LHCN-M2 (cell line): ENCODE results near the gene TNFAIP8L3. TPM values are rescaled to one million over a fixed set of nuclear protein-coding genes. Genes with fewer than 3 reads are reported as not detected.
"Not testable (repeated sequence)": the region's sequence is repeated elsewhere in the genome, so short reads cannot be mapped to it uniquely, and the experiment has no call there.

ENCODE experiments used
- DNase-seq: peaks from one replicate; pipeline ENCODE4 v3.0.0-alpha.2; 2012; ENCODE audit warnings: low read depth
- polyA plus RNA-seq: library from polyadenylated mRNA; unstranded; fragments of >200 nt; gene quantifications from one replicate; pipeline ENCODE4 v1.2.1, GENCODE V29; 2012; ENCODE audit warnings: missing spikeins
- total RNA-seq: library from RNA; depleted of rRNA; stranded (reverse); fragments of >200 nt; gene quantifications from 2 replicates; pipeline ENCODE4 v1.2.3, GENCODE V29; 2014; rRNA removed

Gene TNFAIP8L3
- 141 and 162 TPM in 2 replicates for total RNA-seq
- 18.4 TPM for polyA plus RNA-seq

DNA sequence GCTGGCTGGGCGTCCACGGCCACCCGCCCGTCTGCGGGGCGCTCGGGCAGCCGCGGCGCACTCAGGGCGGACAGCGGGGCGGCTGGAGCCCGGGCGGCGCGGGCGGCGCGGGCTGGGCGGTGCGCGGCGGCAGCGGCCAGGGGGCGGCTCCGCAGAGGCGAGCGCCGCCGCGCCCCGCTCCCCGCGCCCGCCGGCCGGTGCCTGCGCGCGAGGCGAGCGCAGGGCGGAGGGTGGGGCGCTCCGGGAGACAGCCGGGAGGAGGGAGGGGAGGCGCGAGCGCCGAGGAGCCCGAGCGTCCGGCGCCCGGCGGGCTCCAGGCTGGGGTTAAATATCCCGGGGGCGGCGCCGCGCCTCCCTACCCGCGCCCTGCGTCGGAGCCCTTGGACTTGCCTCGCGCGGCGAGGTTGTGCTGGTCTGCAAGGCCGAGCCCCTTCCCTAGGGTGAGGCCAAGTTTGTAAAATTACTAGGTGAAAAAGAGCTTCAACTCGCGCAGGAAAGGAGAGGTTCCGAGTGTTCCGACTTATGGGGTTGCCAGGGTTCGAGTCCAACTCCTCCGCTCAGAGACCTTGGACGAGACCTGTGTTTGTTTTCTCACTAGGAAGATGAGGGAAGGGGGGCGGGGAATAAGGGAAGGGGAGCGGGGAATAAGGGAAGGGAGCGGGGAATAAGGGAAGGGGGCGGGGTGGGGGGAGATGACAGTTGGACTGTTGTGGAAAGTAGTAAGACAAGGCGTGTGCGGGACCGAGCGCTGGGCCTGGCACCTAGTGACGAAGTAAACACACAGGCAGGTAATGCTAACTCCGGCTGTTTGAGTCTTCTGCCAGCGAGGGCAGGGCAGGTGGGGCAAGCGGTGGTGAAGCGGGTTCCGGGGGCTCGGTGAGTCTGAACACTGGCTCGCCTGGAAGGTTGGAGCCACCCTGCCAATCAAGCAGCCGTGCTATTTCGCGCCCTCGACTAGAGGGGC, at the start of gene TNFAIP8L3:
TSS of gene TNFAIP8L3 (minus strand) at position 301 of the 964 bp plus-strand sequence. CDS start 311 bp downstream, outside the sequence.
- peak; percentile 64 for DNase-seq

- DNase-seq: peak; percentile 98
Observed at GRCh38 chr15:51144021-51144532, 49.4 kb upstream of the TNFAIP8L3 start.

- DNase-seq: not testable (repeated sequence)
Observed at GRCh38 chr15:51140347-51140746, 45.6 kb upstream of the TNFAIP8L3 start.

- peak; percentile 52 for DNase-seq
Observed at GRCh38 chr15:51139091-51139490, 44.4 kb upstream of the TNFAIP8L3 start.

DNA sequence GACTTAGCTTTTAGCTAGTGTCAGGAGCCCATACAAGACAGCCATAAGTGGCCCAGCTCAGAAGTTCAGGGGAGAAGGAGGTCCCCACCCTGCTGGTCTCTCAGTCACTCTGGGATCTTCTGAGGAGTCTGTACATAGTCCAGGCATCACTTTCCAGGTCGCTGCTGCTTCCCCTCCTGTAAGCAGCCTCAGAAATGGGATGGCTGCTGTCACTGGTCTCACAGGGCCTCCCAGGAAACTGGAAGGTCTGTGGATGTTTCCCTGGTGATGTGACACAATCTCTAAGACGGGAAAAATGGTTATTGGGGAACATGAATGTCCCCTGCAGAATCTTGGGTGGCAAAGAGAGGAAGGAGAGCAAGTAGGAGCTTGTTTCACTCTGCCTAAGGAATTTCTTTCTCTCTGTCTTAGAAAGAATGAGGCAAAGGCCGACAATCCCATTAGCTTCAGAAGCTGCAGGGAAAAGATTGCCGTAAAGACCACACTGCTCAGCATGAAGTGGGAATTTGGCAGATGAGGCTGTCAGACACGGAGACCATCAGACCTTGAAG, 43.2 kb upstream of the TNFAIP8L3 start:
- no peak for DNase-seq

- no peak for DNase-seq
Observed at GRCh38 chr15:51137024-51137423, 42.3 kb upstream of the TNFAIP8L3 start.

GRCh38 chr15:51135276-51135675, 40.6 kb upstream of the TNFAIP8L3 start:
- no peak for DNase-seq

- no peak for DNase-seq
Observed at GRCh38 chr15:51134416-51135199, 39.9 kb upstream of the TNFAIP8L3 start.

GRCh38 chr15:51133140-51133765, 38.5 kb upstream of the TNFAIP8L3 start:
- no peak for DNase-seq

GRCh38 chr15:51132384-51133139, 37.9 kb upstream of the TNFAIP8L3 start:
- peak; percentile 100 for DNase-seq

- no peak for DNase-seq
Observed at GRCh38 chr15:51131596-51132290, 37.0 kb upstream of the TNFAIP8L3 start.

DNA sequence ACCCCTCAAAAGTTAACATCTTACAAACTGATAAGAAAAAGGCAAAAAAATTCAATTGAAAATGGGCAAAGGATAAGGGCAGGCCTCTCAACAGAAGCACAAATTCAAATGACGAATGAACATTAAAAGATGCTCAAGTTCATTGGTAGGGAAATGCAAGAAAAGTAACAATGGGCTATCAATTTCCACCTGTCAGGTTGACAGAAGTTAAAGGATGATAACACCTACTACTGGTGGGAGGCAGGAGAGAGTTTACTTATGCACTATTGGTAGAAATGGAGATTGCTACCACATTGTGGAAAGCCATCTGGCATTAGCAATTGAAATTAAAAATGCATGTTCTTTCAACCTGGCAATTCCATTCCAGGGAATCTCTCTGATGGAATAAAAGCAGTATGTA, 35.6 kb upstream of the TNFAIP8L3 start:
- DNase-seq: no peak

DNA sequence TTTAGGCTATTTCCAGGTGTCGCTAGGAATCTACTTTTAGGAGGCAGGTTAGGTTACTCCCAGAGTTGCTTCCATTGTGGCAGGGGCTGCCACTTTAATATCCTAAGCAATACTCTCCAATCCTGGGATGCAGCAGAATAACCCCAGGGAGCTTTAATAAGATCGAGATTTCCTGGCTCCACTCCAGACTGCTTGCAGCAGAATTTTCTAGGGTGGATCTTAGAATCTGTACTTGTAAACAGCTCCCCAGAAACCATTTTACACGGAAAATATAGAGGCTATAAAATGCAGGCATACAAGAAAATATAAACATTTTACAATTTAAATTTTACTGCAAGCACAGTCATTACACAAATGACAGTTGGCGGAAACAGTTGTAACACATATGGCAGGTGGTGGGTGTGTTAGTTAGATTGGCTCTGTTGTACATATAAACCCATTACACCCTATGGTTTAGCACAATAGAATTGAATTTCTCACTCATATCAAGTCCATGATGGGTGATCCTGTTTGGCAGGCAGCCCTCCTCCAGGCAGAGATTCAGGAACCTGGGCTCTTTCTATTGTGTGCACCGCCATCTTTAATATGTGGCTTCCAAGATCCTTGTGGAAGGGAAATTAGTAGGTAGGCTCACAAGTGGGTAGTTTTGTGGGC, 35.0 kb upstream of the TNFAIP8L3 start:
- no peak for DNase-seq

DNA sequence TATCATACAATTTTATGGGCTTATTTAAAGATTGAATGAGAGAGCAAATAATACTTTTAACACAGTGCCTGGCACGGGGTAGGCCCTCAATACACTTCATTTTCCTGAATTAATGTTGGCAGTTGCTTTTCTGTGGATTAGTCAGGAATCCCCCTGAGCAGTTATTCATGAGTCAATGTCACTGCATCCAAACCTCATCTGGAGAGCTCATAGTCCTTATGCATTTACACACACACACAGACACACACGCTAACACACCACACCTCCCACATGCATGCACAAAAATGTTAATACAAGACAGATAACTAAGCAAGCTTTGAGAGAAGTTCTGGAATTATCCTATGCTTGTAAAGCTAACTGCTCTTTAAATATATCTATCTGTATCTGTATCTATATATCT, 34.0 kb upstream of the TNFAIP8L3 start:
- DNase-seq: no peak

GRCh38 chr15:51126842-51127241, 32.1 kb upstream of the TNFAIP8L3 start:
- DNase-seq: no peak

DNA sequence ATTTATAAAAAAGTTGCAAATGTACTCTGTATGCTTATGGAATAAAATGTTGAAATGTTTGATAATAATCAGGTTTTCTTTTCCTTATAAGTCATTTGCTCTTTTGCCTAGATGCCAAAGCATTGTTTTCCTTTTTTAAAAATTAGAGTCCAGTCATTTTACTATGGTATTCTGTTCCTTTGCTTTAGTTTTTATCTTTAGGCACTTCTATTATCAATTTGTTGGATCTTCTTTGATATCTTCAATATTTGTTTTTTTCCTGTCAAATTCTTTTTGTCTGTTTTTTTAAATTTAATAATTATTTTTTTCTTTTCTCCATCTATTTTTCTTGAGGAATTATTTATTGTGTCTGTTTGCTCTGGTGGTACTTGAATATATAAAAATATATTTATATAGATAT, 28.3 kb upstream of the TNFAIP8L3 start:
- DNase-seq: not testable (repeated sequence)

- peak; percentile 47 for DNase-seq
Observed at GRCh38 chr15:51121631-51122225, 27.0 kb upstream of the TNFAIP8L3 start.

GRCh38 chr15:51121118-51121517, 26.4 kb upstream of the TNFAIP8L3 start:
- peak; percentile 98 for DNase-seq

DNA sequence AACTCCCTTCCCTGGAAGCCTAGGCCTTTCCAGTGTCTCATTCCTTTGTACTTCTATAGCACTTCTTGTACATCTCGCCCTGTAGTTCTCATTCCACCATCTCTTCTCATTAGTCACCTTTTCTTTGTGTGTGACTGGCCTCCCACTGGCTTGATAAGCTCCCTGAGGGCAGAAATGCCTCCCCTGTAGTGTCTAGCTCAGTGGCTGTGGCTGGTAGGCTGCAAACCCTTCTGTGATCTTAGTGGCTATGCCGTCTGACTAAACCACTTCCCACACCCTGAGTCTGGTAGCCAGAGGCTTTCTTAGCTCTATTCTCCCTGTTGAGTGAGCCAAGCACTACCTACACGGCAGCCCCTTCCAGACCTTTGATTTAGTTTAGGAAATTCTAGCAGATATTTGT, 24.4 kb upstream of the TNFAIP8L3 start:
- no peak for DNase-seq
